SK-N-SH (cell line): Measurements from ENCODE around the gene KCNS1. TPM values are rescaled to one million over a fixed set of nuclear protein-coding genes. Genes with fewer than 3 reads are reported as not detected.
A peak's percentile ranks its signal among the peaks of the same experiment; 100 is the strongest.

Experiments
- CTCF ChIA-PET: fragments of 300-600, 350-600 bp; formaldehyde crosslinking; extraction: SDS; loops from one replicate; lab custom pipeline; 2021; lab: Yijun Ruan, JAX
- POLR2A ChIA-PET: fragments of 350-600 bp; sonication (Branson Sonifier 250); formaldehyde crosslinking; extraction: SDS; loops from one replicate; lab custom pipeline; 2020; ENCODE audit warnings: antibody characterized with exemption, inconsistent platforms; lab: Yijun Ruan, JAX
- DNase-seq: peaks from one replicate; pipeline ENCODE4 v3.0.0; 2012
- H2AFZ ChIP-seq: fragments of 200-600 bp; sonication (generic); 2 replicates; pipeline ENCODE4 v1.8.1; 2016; ENCODE audit warnings: antibody characterized with exemption, mild to moderate bottlenecking, low read depth
- H3F3A ChIP-seq: fragments of 200-600 bp; sonication (generic); replicated peaks from 2 replicates; pipeline ENCODE3; 2016; ENCODE audit warnings: antibody characterized with exemption, mild to moderate bottlenecking; ENCODE audit not compliant: insufficient read depth
- H3K27ac ChIP-seq, 2 experiments: fragments of 200-500 bp in 1 of 2; fragments of 200-600 bp in 1 of 2; sonication (Bioruptor generic) in 1 of 2; sonication (generic), shearing (Covaris generic) in 1 of 2; 2 replicates each; pipeline versions ENCODE4 v1.5.1 to v1.6.1; 2014 to 2016; ENCODE audit warnings: low read depth in 2 of 2, inconsistent platforms in 1 of 2, low read length in 1 of 2, mild to moderate bottlenecking in 1 of 2, mixed read lengths in 1 of 2
- H3K27me3 ChIP-seq: fragments of 200-600 bp; sonication (generic), shearing (Covaris generic); 2 replicates; pipeline ENCODE4 v1.6.1; 2016; ENCODE audit warnings: mixed run types; ENCODE audit not compliant: insufficient read depth
- H3K36me3 ChIP-seq, 2 experiments: fragments of 200-500 bp in 1 of 2; fragments of 200-600 bp in 1 of 2; sonication (Bioruptor generic) in 1 of 2; sonication (generic) in 1 of 2; replicated peaks in 1 of 2; 2 replicates each; pipeline versions ENCODE3 to v1.5.1; 2014 to 2016; ENCODE audit warnings: low read length in 1 of 2, mild to moderate bottlenecking in 1 of 2; ENCODE audit not compliant: insufficient read depth in 2 of 2, control insufficient read depth in 1 of 2
- H3K4me1 ChIP-seq, 2 experiments: fragments of 200-500 bp in 1 of 2; fragments of 200-600 bp in 1 of 2; sonication (Bioruptor generic) in 1 of 2; sonication (generic), shearing (Covaris generic) in 1 of 2; 2 replicates each; pipeline versions ENCODE4 v1.5.1 to v1.6.1; 2014 to 2016; ENCODE audit warnings: low read depth in 1 of 2, low read length in 1 of 2, mixed run types in 1 of 2; ENCODE audit not compliant: insufficient read depth in 2 of 2, control insufficient read depth in 1 of 2
- H3K4me2 ChIP-seq: fragments of 200-600 bp; sonication (generic), shearing (Covaris generic); 2 replicates; pipeline ENCODE4 v1.6.1; 2017; ENCODE audit warnings: mixed run types
- H3K4me3 ChIP-seq, 2 experiments: fragments of 200-500 bp in 1 of 2; fragments of 200-600 bp in 1 of 2; sonication (Bioruptor generic) in 1 of 2; sonication (generic), shearing (Covaris generic) in 1 of 2; 2 replicates each; pipeline versions ENCODE4 v1.5.1 to v1.8.1; 2014 to 2016; ENCODE audit warnings: low read depth in 2 of 2, inconsistent platforms in 1 of 2, low read length in 1 of 2, mild to moderate bottlenecking in 1 of 2, mixed read lengths in 1 of 2, moderate library complexity in 1 of 2
- H3K79me2 ChIP-seq: fragments of 200-600 bp; sonication (generic); 2 replicates; pipeline ENCODE4 v1.8.1; 2017; ENCODE audit warnings: mild to moderate bottlenecking; ENCODE audit not compliant: insufficient read depth
- H3K9ac ChIP-seq: fragments of 200-600 bp; sonication (generic); 2 replicates; pipeline ENCODE4 v1.6.1; 2017; ENCODE audit warnings: mixed run types
- H3K9me2 ChIP-seq: fragments of 200-600 bp; sonication (generic); 2 replicates; pipeline ENCODE4 v1.6.1; 2017; ENCODE audit warnings: mixed run types
- H3K9me3 ChIP-seq: fragments of 200-600 bp; sonication (generic); 2 replicates; pipeline ENCODE4 v1.6.1; 2017; ENCODE audit warnings: mixed run types, mild to moderate bottlenecking, moderate library complexity
- H4K20me1 ChIP-seq: fragments of 200-600 bp; sonication (generic); 2 replicates; pipeline ENCODE4 v1.6.1; 2017; ENCODE audit warnings: mild to moderate bottlenecking, mixed run types; ENCODE audit not compliant: insufficient read depth
- CHD2 ChIP-seq: fragments of 150-350 bp; IDR thresholded peaks from 2 replicates; pipeline ENCODE4 v1.6.1; 2018; ENCODE audit warnings: low read length; ENCODE audit not compliant: partially characterized antibody
- ELF1 ChIP-seq: IDR thresholded peaks from 2 replicates; pipeline ENCODE4 v1.4.0; 2012
- EP300 ChIP-seq, 2 experiments: IDR thresholded peaks; 2 replicates each; pipeline versions ENCODE4 v1.4.0 to v1.6.1; 2012; ENCODE audit warnings: borderline replicate concordance in 1 of 2, low read depth in 1 of 2, low read length in 1 of 2
- FOSL2 ChIP-seq: IDR thresholded peaks from 2 replicates; pipeline ENCODE4 v1.4.0; 2012; ENCODE audit warnings: low read depth, mild to moderate bottlenecking, moderate library complexity, borderline replicate concordance
- FOXM1 ChIP-seq: IDR thresholded peaks from 2 replicates; pipeline ENCODE4 v1.4.0; 2012; ENCODE audit warnings: low read depth, mild to moderate bottlenecking
- GABPA ChIP-seq: IDR thresholded peaks from 2 replicates; pipeline ENCODE4 v1.4.0; 2012; ENCODE audit warnings: low read depth, mild to moderate bottlenecking
- IRF3 ChIP-seq: fragments of 150-350 bp; IDR thresholded peaks from 2 replicates; pipeline ENCODE4 v1.6.1; 2016; ENCODE audit warnings: mild to moderate bottlenecking, low read depth, low read length
- MAX ChIP-seq: IDR thresholded peaks from 2 replicates; pipeline ENCODE4 v1.4.0; 2012; ENCODE audit warnings: low read depth
- MEF2A ChIP-seq: IDR thresholded peaks from 2 replicates; pipeline ENCODE4 v1.4.0; 2012; ENCODE audit warnings: low read depth, borderline replicate concordance
- PBX3 ChIP-seq: IDR thresholded peaks from 2 replicates; pipeline ENCODE4; 2012
- RAD21 ChIP-seq: IDR thresholded peaks from 2 replicates; pipeline ENCODE4 v1.6.1; 2012; ENCODE audit warnings: mild to moderate bottlenecking, low read length
- TEAD4 ChIP-seq: IDR thresholded peaks from 2 replicates; pipeline ENCODE4 v1.4.0; 2012; ENCODE audit warnings: mild to moderate bottlenecking, borderline replicate concordance; ENCODE audit not compliant: insufficient read depth
- USF1 ChIP-seq: IDR thresholded peaks from 2 replicates; pipeline ENCODE4 v1.4.0; 2012; ENCODE audit warnings: low read depth, borderline replicate concordance
- USF2 ChIP-seq: fragments of 150-350 bp; IDR thresholded peaks from 2 replicates; pipeline ENCODE4 v1.6.1; 2017; ENCODE audit warnings: antibody characterized with exemption, low read length, low read depth, borderline replicate concordance
- YY1 ChIP-seq: IDR thresholded peaks from 2 replicates; pipeline ENCODE4 v1.4.0; 2012; ENCODE audit warnings: low read depth, mild to moderate bottlenecking
- ZBTB33 ChIP-seq: IDR thresholded peaks from 2 replicates; pipeline ENCODE4 v1.4.0; 2012; ENCODE audit warnings: low read depth, borderline replicate concordance
- WGBS: methylation state at CpG from one replicate; pipeline ENCODE4 v1.1.6; 2017; ENCODE audit warnings: low lambda C conversion rate; 5-methylcytosine and 5-hydroxymethylcytosine counted together
- polyA plus RNA-seq, 3 experiments: library from polyadenylated mRNA; depleted of rRNA; stranded (reverse); fragments of >200 nt; gene quantifications; 2 replicates each; pipeline ENCODE4 v1.2.3, GENCODE V29; 2012

The KCNS1 gene
- polyA plus RNA-seq, 1 of the 3 experiments (the other 2 are of a cell fraction) = 0.07 TPM

- no peak for TF ChIP-seq IRF3
- TF ChIP-seq RAD21 = no peak
- TF ChIP-seq PBX3 = peak; percentile 81
- no peak for TF ChIP-seq USF2
- peak; percentile 82; the same call in 1 of the 2 replicates for TF ChIP-seq TEAD4
- TF ChIP-seq CHD2 = no peak
- peak; percentile 38 for TF ChIP-seq USF1
- TF ChIP-seq EP300 (IDR thresholded peaks at IDR 0.05; ENCODE audit: borderline replicate concordance in 1 of 2, low read depth in 1 of 2, low read length in 1 of 2) = peak in 1 of 2 experiments; percentile 75; a peak in 2 of 4 replicates
- TF ChIP-seq MAX = peak; percentile 80
- TF ChIP-seq FOXM1 = no peak
- peak; percentile 64; the same call in 1 of the 2 replicates for TF ChIP-seq YY1
- no peak; the same call in 1 of the 2 replicates for TF ChIP-seq ZBTB33
Measured at GRCh38 chr20:45104786-45105185, 3.9 kb upstream of the KCNS1 start (continued).

GRCh38 chr20:45103072-45103471 lies 2.1 kb upstream of the KCNS1 start:
- H3K4me1 ChIP-seq = peaks cover 0 to 2% of the 10 kb centered on the region in 2 experiments; a peak in 1 of 4 replicates
- H3K27me3 ChIP-seq = no peaks in the 10 kb centered on the region
- no peak overlapping the region for H3K4me3 ChIP-seq
- TF ChIP-seq GABPA (no peak), USF2 (no peak), ELF1 (no peak), FOSL2 (no peak), MEF2A (no peak)
- H2AFZ ChIP-seq = no peak overlapping the region
- no peaks in the 10 kb centered on the region for H4K20me1 ChIP-seq
- no peaks in the 10 kb centered on the region for H3K9me2 ChIP-seq
- H3K27ac ChIP-seq = no peak overlapping the region
- 75% methylated on average over 2 of the region's 2 CpGs for WGBS
- H3K4me2 ChIP-seq = no peak overlapping the region
- H3K36me3 ChIP-seq = no peaks in the 10 kb centered on the region
- POLR2A ChIA-PET = no interaction called here
- CTCF ChIA-PET = interaction anchor here (0.9 to 3.5 kb wide), 5 partner anchors 59 to 355 kb away, joined by 3 to 17 read pairs (median 5); no protein-coding TSS in a partner anchor
- peaks cover 14% of the 10 kb centered on the region for H3F3A ChIP-seq
- no peak overlapping the region for H3K9ac ChIP-seq
- no peak for DNase-seq
- no peaks in the 10 kb centered on the region for H3K9me3 ChIP-seq
- no peaks in the 10 kb centered on the region for H3K79me2 ChIP-seq
